PC-9 (cell line): ENCODE measurements around the gene CETN1.

ENCODE experiments used
- CTCF ChIP-seq: fragments of 200-600 bp; sonication (generic); conservative IDR thresholded peaks from 2 replicates; pipeline ENCODE4 v1.6.1; 2017; ENCODE audit warnings: mixed run types, antibody characterized with exemption, mild to moderate bottlenecking, moderate library complexity
- EZH2 ChIP-seq: fragments of 200-600 bp; sonication (generic); IDR thresholded peaks from 2 replicates; pipeline ENCODE4 v1.8.0; 2017; ENCODE audit warnings: antibody characterized with exemption, low read depth

GRCh38 chr18:573385-573784 lies 6.8 kb upstream of the CETN1 start:
- no peak for TF ChIP-seq CTCF
- TF ChIP-seq EZH2, result no peak
